NCI-H345 treated with DMSO at 0.1 percent for 48 hours (cell line): ENCODE results near the gene CATSPERB.
A peak's percentile ranks its signal among the peaks of the same experiment; 100 is the strongest.
"Not testable (repeated sequence)": the region's sequence is repeated elsewhere in the genome, so short reads cannot be mapped to it uniquely, and the experiment has no call there.

Source experiments
- DNase-seq: peaks from one replicate; lab custom pipeline; 2025; ENCODE audit not compliant: unreplicated experiment; lab: John Stamatoyannopoulos, UW

CATSPERB gene

GRCh38 chr14:91582761-91583160 is 149.1 kb downstream of the CATSPERB start:
- no peak for DNase-seq

DNA sequence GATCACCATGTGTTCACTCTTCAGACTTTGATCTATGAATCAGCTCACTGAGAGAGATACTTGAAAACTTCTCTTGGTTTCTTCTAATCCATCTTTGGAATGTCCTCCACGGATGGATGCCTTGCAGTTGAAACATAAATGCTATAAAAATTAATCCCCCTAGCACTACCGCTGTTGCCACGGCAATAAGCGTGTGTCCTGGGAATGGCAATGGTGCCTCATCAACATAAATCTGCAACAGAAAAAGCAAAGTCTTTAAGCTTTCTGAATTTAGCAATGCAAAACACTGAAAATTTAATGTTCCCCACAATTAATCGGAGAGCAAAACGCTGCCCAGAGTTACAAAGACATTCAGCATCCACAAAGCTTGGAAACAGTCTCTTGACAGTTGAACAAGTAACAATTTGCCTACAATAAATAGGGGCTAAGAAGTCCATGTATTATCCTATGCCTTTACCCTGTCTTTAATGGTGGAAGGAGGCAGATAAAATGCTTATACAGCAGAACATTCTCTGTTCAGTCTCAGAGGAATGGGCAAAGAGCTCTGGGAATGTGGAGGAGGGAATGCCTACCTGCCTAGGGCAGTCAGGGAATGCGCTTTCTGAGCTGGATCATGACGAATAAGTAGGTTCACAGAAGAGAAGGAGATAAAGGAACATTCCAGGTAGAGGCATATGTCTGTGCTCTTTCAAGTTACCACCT is 150.9 kb downstream of the CATSPERB start:
- DNase-seq = no peak

GRCh38 chr14:91577632-91578233 is 154.2 kb downstream of the CATSPERB start:
- DNase-seq = no peak

GRCh38 chr14:91575469-91576208 is 156.2 kb downstream of the CATSPERB start:
- no peak for DNase-seq

DNA sequence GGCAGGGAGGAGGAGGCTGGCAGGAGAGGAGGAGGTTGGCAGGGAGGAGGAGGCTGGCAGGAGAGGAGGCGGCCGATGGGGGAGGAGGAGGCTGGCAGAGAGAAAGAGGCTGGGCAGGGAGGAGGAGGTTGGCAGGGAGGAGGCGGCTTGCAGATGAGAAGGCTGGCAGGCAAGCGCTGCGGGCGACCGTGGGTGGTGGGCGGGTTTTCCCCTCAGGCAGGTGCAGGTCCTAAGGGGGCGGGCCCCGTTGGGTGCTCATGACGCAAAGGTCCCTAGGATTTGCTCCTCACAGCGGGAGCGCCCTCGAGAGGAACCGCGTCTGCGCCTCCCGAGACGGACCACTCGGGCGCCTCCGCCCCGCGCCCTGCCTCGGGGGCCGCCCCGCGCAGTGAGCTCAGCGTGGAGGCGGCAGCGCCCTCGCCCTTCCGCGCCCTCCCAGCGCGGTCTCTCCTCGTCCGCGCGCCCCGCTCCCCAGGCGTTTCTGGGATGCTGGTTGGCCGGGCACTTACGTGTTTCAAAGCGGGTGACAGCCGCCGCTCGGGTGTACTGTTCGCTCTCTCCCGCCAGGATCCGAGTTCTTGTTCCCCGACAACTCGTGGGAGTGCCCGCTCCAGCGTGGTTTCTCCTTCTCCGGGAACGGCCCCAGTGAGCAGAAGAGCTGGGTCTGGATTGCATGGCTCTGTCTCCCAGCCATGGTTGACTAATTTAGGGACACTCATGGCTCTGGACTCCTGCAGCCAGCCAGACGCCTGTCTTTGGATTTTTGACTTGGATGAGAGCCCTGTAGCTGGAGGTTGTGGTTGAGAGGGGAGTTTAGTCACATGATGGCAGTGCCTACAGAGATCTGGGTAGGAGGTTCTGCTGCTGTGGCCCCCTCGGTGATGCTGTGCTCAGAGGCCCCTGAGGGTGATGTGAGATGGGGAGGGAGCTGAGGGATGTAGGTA is 157.7 kb downstream of the CATSPERB start:
- peak; percentile 81 for DNase-seq

GRCh38 chr14:91573528-91573893 is 158.4 kb downstream of the CATSPERB start:
- DNase-seq = no peak

DNA sequence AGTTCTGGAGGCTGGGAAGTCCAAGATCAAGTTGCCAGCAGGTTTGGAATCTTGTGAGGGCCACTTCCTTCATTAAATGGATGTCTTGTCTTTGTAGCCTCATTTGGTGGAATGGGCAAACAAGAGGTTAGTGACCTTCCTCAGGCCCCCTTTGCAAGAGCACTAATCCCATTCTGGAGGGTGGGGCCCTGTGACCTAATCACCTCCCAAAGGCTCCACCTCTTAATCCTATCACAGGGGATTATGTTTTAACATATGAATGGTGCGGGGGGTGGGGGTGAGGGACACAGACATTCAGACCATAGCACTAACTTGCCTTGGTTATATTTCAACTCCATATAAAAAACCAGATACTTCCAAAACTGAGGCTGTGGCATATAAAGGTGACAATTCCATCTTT is 161.9 kb downstream of the CATSPERB start:
- DNase-seq = no peak

- DNase-seq = no peak
These were observed 162.6 kb downstream of the CATSPERB start for GRCh38 chr14:91569301-91569700.

DNA sequence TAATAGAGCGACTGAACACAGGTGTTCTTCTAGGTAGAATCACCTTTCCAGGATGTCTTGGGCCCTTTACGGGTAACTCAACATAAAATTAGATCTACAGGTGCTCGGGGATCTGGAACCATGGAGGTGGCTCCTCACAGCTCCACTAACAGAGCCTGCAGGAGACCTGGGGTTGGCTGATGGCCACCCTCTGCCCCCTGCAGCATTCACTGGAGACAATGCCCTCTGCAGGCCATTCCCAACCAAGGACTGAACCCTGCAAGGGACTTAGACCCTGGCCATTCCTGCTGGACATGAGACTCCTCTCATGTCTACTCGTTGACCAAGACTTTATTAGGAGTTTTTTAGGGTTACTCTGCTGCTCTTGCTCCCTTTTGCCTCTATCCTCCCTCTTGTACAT is 163.3 kb downstream of the CATSPERB start:
- DNase-seq = no peak

- DNase-seq = not testable (repeated sequence)
These were observed 164.1 kb downstream of the CATSPERB start for GRCh38 chr14:91567827-91568226.

DNA sequence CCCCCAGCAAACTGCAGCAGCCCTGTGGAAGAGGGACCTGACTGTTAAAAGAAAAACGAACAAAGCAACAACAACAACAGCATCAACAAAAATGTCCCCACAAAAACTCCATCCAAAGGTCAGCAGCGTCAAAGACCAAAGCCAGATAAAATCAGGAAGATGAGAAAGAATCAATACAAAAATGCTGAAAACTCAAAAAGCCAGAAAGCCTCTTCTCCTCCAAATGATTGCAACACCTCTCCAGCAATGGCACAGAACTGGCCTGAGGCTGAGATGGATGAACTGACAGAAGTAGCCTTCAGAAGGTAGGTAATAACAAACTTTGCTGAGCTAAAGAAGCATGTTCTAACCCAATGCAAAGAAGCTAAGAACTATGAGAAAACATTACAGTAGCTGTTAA is 176.4 kb downstream of the CATSPERB start:
- no peak for DNase-seq

DNA sequence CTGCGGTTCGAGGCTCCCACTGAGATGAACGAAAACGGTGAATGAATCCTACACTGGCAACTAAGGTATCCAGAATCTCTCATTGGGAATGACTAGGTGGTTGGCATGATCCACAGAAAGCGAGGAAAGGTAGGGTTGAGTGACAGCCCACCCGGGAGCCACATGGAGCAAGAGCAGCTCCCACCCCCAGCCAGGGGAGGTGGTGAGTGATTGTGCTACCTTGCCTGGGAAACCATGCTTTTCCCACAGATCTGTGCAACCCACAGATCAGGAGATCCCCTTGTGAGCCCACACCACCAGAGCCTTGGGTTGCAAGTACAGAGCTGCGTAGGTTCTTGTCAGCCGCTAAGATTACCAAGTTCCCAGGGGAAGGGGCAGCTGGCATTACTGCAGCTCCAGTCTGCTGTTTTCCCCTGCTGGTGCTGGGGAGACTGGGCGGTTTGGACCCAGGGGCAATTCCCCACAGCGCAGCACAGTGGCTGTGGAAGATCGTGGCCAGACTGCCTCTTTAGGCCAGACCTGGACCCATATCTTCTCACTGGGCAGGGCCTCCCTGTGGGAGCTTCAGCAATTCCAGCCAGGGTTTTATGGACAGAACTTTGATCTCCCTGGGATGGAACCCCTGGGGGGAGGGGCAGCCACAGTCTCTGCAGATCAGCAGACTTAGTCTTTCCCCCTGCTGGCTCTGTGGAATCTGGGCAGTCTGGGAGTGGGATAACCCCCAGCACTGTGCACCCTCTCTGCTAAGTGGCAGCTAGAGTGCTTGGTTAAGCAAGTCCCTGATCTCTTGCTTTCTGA is 177.2 kb downstream of the CATSPERB start:
- DNase-seq = no peak

GRCh38 chr14:91548108-91548507 is 183.8 kb downstream of the CATSPERB start:
- no peak for DNase-seq

GRCh38 chr14:91545946-91546716 is 185.8 kb downstream of the CATSPERB start:
- no peak for DNase-seq

DNA sequence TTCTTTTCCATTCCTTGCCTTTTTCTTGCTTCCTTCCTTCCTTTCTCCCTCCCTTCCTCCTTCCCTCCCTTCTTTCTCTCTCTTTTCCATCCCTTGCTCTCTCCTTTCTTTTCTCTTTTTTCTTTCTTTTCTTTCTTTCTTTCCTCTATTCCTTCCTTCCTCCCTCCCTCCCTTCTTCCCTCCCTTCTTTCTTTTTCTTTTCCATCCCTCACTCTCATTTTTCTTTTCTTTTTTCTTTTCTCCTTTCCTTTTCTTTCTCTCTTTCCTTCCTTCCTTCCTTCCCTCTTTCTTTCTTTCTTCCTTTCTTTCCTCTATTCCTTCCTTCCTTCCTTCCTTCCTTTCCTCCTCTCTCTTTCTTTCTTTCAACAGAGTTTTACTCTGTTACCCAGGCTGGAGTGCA is 186.7 kb downstream of the CATSPERB start:
- no peak for DNase-seq

- DNase-seq = no peak
These were observed 195.6 kb downstream of the CATSPERB start for GRCh38 chr14:91536327-91536726.

DNA sequence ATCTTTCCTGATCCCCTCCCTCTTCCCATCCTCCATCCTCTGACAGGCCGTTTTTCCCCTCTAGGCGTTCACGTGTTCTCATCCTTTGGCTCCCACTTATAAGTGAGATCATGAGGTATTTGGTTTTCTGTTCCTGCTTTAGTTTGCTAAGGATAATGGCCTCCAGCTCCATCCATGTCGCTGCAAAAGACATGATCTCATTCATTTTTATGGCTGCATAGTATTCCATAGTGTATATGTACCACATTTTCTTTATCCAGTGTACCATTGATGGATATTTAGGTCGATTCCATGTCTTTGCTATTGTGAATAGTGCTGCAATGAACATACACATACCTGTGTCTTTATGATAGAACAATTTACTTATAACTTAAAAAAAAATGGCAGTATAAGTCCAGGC is 197.8 kb downstream of the CATSPERB start:
- not testable (repeated sequence) for DNase-seq

GRCh38 chr14:91533623-91534022 is 198.3 kb downstream of the CATSPERB start:
- DNase-seq = no peak
